HG02623 (cell line): ENCODE results near the gene ADCY2.
A peak's percentile ranks its signal among the peaks of the same experiment; 100 is the strongest.

Source experiments
- ATAC-seq: cut with Tn5 transposase; IDR thresholded peaks from one replicate; pipeline ENCODE4 v1.9.1; 2021; ENCODE audit warnings: moderate library complexity; ENCODE audit not compliant: unreplicated experiment

The ADCY2 gene

DNA sequence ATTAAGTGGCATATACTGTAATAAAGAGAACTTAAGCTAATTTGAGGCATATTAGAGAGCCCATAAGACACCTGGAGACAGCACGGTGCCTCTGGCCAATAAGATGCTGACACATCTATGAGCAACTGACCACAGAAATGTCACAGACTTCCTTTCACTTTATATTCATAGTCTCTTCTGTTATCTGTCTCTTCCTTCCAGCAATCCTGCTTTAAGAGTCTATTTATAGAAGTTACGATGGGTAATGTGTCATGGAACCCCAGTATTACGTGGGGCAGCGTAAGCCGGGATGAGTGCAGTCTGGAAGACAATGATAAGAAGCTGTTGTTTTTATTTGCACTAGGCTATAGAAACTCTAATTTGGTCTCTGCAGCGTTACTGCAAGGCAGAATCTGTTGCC lies 318.2 kb downstream of the ADCY2 start:
- no peak for ATAC-seq

- no peak for ATAC-seq
Observed at GRCh38 chr5:7714697-7715096, 318.8 kb downstream of the ADCY2 start.

GRCh38 chr5:7717691-7718090 lies 321.8 kb downstream of the ADCY2 start:
- ATAC-seq, result no peak

GRCh38 chr5:7728076-7728475 lies 332.1 kb downstream of the ADCY2 start:
- ATAC-seq, result no peak

DNA sequence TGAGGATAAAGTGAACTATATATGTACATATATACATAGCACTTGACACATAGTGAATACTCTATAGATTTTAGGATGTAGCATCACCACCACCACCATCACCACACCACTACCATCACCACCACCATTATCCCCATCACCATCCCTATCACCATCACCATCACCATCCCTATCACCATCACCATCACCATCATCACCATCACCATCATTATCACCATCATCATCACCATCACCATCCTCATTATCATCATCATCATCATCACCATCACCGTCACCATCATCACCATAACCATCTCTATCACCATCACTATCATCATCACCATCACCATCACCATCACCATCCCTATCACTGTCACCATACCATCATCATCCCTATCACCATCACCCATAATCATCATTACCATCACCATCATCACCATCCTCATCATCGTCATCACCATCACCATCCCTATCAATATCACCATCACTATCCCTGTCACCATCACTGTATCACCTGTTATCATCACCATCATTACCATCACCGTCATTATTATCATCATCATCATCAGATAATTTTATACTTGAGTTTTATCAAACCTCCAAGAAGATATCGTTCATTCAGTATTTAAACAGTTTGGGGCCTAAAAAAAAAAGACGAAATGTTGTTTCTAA lies 345.6 kb downstream of the ADCY2 start:
- ATAC-seq, result no peak

DNA sequence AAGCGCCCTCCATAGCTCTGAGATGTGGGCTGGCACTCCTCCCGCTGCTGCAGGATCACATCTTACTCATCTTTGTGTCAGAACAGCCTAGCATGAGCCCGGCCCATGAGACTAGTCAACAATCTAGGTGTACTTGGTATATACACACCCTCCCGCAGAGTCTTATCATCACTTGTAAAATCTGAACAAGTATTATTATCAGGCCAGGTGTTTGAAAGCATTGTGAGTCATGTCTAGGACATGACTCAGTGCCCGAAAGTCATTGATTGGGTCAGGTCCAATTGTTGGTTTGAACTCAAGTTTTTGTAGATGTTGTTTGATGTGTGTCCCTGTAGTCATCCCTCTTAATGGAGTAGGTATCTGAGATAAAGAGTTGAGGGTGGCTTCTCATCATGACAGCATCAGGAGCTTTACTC lies 346.3 kb downstream of the ADCY2 start:
- no peak for ATAC-seq

- ATAC-seq, result no peak
Observed at GRCh38 chr5:7745882-7746610, 350.1 kb downstream of the ADCY2 start.

DNA sequence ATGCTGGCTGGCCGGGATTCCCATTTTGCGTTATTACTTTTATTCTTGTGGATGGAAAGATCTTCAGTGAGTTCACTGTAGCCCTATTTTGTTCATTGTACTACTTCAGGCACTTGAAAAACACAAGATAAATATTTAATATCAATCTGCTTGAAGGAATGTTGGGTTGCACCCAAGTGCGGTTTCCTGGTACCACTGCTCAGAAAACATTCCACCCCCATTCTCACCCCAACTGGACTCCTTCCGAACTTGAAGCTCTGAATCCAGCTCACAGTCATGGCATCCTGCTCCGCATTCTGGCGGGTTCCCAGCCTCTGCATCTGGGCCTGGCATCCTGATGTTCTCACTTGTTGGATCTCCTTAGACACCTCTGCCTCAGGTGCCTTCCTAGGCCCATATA lies 351.8 kb downstream of the ADCY2 start:
- ATAC-seq, result no peak

GRCh38 chr5:7749626-7750025 lies 353.7 kb downstream of the ADCY2 start:
- no peak for ATAC-seq

- ATAC-seq, result no peak
Observed at GRCh38 chr5:7751874-7752273, 355.9 kb downstream of the ADCY2 start.

DNA sequence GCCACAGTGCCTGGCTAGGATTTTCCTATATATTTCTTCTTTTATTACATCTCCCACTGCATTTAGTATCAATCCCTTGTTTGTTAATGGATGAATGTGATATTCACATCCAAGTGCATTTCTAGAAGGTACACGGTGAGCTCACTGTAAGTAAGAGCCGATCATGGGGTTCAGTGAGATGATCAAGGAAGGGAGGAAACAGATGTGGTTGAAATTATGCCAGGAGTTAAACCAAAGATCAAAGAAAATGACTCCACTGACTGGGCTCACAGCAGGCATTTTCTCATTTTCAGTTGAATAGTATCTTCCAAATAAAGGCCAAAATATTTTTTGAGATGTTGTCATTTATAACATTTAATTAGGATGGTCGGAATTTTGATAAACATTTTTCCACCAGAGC lies 357.2 kb downstream of the ADCY2 start:
- ATAC-seq, result no peak

DNA sequence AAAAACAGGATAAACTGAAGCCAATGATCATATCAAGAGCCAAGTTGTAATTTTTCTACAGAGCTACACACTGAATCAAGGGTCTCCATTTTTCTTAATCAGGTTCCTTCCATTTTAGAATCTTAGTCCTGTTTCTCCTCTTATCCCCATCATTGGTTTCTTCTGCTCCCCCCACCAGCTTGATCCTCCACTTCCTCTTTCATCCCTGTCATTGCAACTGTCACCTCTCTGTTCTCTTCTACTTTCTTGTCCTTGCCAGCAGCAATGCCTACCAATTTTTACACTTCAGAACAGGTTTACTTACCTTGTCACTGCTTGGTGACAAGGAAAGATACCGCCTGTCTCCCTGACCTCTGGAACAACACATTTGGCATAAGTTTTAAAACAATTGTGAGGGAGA lies 357.7 kb downstream of the ADCY2 start:
- no peak for ATAC-seq

GRCh38 chr5:7754490-7754889 lies 358.6 kb downstream of the ADCY2 start:
- ATAC-seq, result no peak

DNA sequence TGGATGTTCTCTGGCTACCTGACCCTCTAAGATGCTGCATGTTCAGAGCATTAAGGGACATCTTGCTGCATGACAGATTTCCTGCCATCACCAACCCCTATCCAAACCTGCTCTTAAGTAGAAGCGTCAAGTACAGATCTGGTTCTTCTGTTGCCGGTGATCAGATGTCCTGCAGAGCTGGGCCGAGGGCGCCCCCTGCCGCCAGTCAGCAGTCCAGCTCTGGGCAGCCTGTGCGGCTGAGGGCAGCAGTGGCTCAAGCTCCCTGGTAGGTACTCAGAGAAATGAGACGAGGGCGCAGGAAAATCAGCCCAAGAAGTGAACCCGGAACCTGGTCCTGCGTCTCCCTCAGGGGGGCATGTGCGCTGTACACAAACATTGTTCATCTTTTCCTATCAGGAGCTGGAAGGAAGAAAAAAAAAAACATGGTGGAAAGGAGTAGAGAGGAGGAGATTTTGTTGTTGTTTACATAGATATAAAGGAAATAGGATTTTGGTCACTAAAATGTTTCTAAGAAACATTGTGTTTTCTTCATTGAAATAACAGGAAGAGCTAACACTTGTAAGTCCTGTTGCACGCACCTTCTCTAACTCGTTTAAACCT lies 359.2 kb downstream of the ADCY2 start:
- ATAC-seq, result peak; percentile 82

DNA sequence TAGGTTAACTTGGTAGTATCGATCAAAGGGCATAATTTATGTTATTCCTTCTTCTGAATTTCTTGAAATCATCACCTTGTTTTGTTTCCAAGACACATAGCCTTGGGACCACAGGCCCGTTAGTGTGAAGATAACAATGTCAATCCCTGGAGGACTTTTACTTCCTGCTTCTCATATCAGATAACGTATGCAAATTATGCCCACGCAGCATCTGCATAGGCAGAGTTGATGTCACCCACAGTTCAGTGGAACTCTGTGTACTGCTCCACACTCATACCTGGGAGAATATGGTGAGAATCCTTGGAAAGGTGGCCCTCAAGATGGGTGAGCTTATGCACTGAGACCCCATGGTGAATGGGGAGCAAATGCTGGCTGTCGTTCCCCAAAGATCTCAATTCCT lies 360.0 kb downstream of the ADCY2 start:
- no peak for ATAC-seq

GRCh38 chr5:7756453-7756852 lies 360.5 kb downstream of the ADCY2 start:
- ATAC-seq, result no peak

- ATAC-seq, result no peak
Observed at GRCh38 chr5:7759257-7759871, 363.4 kb downstream of the ADCY2 start.

- ATAC-seq, result no peak
Observed at GRCh38 chr5:7759951-7760580, 364.1 kb downstream of the ADCY2 start.

DNA sequence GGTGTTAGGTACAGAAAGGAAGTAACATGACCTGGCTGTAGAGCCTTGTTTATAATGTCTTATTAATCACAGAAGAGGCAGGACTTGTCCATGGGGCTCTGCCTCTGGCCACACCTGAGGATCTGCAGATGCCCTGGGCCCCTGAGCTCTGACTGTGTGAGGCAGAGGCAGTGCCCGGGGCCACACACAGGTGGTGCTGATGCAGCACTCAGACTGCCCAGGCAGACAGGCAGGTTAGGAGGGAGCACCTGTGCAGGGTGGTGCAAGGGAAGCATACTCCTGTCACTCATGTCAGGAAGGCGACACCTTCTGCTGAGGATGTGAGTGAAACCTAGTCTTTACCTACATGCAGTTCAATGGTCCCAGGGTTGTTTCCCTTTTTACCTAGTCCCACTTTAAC lies 366.3 kb downstream of the ADCY2 start:
- no peak for ATAC-seq

GRCh38 chr5:7763621-7764072 lies 367.7 kb downstream of the ADCY2 start:
- no peak for ATAC-seq

DNA sequence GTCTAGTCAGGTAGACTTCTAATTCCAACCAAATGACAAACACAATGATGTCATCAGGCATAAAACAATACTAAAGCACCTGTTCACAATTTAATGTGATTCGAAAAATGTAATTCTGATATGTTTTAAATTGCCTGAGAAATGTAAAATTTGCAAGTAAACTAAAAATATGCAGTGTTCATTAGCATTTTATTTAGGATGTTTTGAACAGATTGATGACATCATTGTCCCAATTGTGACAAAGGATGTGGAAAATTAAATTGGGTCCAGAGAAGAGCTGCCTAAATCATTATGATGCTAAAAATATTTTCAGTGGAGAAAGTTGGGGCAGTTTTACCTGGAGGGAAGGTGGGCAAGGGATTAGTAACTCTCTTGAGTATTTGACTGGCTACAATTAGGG lies 368.5 kb downstream of the ADCY2 start:
- no peak for ATAC-seq
